HL-60 (cell line): Measurements from ENCODE around the gene GABRQ.

Experiments used
- DNase-seq, 2 experiments: peaks; one replicate each; pipeline ENCODE4 v3.0.0-alpha.2; 2010 to 2020; ENCODE audit warnings: low read depth in 1 of 2, low spot score in 1 of 2
- H3K27ac ChIP-seq: fragments of 250-450 bp; sonication (Bioruptor Pico); replicated peaks from 2 replicates; pipeline ENCODE4 v1.5.1; 2020; ENCODE audit warnings: mild to moderate bottlenecking, moderate library complexity
- H3K27me3 ChIP-seq: fragments of 250-450 bp; sonication (Bioruptor Pico); 2 replicates; pipeline ENCODE4 v1.5.1; 2021; ENCODE audit warnings: mild to moderate bottlenecking, moderate library complexity; ENCODE audit not compliant: insufficient read depth, poor library complexity, severe bottlenecking
- H3K4me3 ChIP-seq: replicated peaks from 2 replicates; pipeline ENCODE4 v1.5.1; 2011; ENCODE audit warnings: mild to moderate bottlenecking, control low read depth, low read length; ENCODE audit not compliant: insufficient read depth
- GABPA ChIP-seq: IDR thresholded peaks from 2 replicates; pipeline ENCODE4 v1.6.1; 2012; ENCODE audit warnings: low read depth
- POLR2AphosphoS5 ChIP-seq: IDR thresholded peaks from 2 replicates; pipeline ENCODE4 v1.6.1; 2012; ENCODE audit warnings: low read depth
- SPI1 ChIP-seq: IDR thresholded peaks from 2 replicates; pipeline ENCODE4 v1.6.1; 2012; ENCODE audit warnings: low read depth, mild to moderate bottlenecking, borderline replicate concordance
- TF ChIP-seq, protein P1 (sequence below): IDR thresholded peaks from 2 replicates; pipeline ENCODE4 v1.6.1; 2012; ENCODE audit warnings: low read depth; ENCODE audit not compliant: insufficient replicate concordance
- TF ChIP-seq, protein P2 (sequence below): IDR thresholded peaks from one replicate; pipeline ENCODE4 v1.5.1; 2011; ENCODE audit warnings: low read length, control low read depth, inconsistent platforms; ENCODE audit not compliant: insufficient read depth

The GABRQ gene

DNA sequence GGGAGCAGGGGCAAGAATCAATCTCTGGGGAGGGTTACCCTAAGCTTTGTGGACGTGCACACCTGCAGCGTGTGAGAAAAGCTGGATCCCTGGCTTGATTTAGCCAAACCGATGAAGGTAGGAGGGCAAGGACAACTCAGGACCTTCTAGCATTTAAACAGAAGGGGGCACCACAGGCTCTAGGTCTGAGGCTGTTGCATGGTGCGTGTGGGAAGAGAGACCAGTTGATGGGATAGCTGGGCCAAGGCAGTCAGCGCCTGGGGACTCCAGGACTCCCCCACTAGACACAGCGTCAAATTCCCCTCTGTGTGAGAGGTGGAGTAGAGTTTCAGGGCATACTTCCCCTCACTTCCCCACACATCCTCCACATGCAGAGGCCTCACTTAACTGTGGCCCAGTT lies 4.3 kb downstream of the GABRQ start:
- no peak overlapping the region for H3K27ac ChIP-seq
- DNase-seq: no peak
- H3K27me3 ChIP-seq: peaks cover 3% of the 10 kb centered on the region
- TF ChIP-seq SPI1 (no peak), POLR2AphosphoS5 (no peak), GABPA (no peak)
- TF ChIP-seq, protein P1, sequence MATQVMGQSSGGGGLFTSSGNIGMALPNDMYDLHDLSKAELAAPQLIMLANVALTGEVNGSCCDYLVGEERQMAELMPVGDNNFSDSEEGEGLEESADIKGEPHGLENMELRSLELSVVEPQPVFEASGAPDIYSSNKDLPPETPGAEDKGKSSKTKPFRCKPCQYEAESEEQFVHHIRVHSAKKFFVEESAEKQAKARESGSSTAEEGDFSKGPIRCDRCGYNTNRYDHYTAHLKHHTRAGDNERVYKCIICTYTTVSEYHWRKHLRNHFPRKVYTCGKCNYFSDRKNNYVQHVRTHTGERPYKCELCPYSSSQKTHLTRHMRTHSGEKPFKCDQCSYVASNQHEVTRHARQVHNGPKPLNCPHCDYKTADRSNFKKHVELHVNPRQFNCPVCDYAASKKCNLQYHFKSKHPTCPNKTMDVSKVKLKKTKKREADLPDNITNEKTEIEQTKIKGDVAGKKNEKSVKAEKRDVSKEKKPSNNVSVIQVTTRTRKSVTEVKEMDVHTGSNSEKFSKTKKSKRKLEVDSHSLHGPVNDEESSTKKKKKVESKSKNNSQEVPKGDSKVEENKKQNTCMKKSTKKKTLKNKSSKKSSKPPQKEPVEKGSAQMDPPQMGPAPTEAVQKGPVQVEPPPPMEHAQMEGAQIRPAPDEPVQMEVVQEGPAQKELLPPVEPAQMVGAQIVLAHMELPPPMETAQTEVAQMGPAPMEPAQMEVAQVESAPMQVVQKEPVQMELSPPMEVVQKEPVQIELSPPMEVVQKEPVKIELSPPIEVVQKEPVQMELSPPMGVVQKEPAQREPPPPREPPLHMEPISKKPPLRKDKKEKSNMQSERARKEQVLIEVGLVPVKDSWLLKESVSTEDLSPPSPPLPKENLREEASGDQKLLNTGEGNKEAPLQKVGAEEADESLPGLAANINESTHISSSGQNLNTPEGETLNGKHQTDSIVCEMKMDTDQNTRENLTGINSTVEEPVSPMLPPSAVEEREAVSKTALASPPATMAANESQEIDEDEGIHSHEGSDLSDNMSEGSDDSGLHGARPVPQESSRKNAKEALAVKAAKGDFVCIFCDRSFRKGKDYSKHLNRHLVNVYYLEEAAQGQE: no peak
- TF ChIP-seq, protein P2, sequence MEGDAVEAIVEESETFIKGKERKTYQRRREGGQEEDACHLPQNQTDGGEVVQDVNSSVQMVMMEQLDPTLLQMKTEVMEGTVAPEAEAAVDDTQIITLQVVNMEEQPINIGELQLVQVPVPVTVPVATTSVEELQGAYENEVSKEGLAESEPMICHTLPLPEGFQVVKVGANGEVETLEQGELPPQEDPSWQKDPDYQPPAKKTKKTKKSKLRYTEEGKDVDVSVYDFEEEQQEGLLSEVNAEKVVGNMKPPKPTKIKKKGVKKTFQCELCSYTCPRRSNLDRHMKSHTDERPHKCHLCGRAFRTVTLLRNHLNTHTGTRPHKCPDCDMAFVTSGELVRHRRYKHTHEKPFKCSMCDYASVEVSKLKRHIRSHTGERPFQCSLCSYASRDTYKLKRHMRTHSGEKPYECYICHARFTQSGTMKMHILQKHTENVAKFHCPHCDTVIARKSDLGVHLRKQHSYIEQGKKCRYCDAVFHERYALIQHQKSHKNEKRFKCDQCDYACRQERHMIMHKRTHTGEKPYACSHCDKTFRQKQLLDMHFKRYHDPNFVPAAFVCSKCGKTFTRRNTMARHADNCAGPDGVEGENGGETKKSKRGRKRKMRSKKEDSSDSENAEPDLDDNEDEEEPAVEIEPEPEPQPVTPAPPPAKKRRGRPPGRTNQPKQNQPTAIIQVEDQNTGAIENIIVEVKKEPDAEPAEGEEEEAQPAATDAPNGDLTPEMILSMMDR: no peak
- H3K4me3 ChIP-seq: no peak overlapping the region

DNA sequence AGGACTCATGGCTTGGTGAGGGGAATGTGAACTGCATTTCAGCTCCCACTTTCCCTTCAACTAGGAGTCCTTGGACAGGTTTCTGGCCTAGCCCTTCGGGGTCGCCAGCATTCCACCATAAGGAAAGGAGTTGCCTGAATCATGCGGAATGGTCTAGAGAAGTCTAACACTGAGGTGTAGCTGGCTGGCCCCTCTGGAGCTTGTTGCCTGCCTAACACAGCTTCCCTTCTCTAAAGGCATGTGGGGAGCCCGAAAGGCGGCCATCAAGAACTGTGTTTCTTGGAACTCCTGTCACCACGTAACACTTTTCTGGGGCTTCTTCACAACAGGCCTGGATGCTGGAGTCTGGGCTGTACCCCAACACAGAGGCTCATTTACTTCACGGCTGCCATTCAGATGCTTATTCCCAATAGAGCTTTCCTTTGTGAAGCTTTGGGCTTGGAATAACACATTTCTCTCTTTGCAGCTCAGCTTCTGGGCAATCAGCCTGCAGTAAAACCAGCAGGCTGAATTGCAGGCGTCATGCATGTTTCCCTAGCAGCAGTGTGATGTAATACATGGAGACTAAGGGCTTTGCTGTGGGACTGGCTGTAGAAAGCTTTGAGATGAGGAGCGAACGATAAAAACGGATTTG lies 5.4 kb downstream of the GABRQ start:
- Histone ChIP-seq H3K27me3 (no peaks in the 10 kb centered on the region), H3K4me3 (no peak overlapping the region), H3K27ac (no peak overlapping the region)
- TF ChIP-seq GABPA (no peak), POLR2AphosphoS5 (no peak), SPI1 (no peak)
- TF ChIP-seq, protein P1: no peak
- TF ChIP-seq, protein P2: no peak
- DNase-seq: no peak

DNA sequence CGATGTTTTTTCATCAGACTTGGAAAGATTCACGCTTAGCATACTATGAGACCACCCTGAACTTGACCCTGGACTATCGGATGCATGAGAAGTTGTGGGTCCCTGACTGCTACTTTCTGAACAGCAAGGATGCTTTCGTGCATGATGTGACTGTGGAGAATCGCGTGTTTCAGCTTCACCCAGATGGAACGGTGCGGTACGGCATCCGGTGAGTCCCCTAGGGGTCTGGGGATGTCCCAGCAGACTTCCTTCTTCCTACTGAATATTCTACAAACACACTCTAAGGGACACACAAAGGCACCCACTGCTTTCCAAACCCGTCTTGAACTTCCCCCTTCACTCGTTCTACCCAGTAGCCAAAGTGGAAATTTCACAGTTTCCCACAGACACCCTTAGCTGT lies 9.3 kb downstream of the GABRQ start:
- H3K27me3 ChIP-seq: no peaks in the 10 kb centered on the region
- no peak overlapping the region for H3K4me3 ChIP-seq
- DNase-seq: no peak
- H3K27ac ChIP-seq: no peak overlapping the region
- TF ChIP-seq SPI1: no peak

DNA sequence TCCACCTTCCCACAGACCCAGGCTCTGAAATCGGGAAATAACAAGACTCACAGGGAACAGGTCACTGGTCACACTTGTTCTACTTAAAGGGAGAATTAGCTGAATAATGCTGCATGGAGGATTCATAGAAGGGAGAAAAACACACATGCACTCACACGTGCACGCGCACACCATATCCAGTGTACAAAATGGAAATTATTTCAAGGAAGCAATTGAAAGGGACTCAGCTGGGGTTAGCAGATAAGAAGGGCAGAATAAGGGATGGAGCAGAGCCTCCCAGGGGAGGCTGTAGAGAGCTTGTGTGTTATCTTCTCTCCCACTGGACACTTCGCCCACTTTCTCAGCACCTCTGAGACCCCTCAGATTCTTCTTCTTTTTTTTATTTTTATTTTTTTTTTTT lies 10.3 kb downstream of the GABRQ start:
- Histone ChIP-seq H3K27ac (no peak overlapping the region), H3K27me3 (no peaks in the 10 kb centered on the region), H3K4me3 (no peak overlapping the region)
- TF ChIP-seq, protein P2: no peak
- TF ChIP-seq POLR2AphosphoS5 (no peak), GABPA (no peak), SPI1 (no peak)
- TF ChIP-seq, protein P1: no peak
- no peak for DNase-seq
